GM19438 (cell line): Measurements from ENCODE around the gene SVBP.
"Not testable (repeated sequence)": the region's sequence is repeated elsewhere in the genome, so short reads cannot be mapped to it uniquely, and the experiment has no call there.

Experiments used
- ATAC-seq: cut with Tn5 transposase; IDR thresholded peaks from one replicate; pipeline ENCODE4 v1.9.1; 2021; ENCODE audit warnings: low read depth; ENCODE audit not compliant: unreplicated experiment

SVBP gene

DNA sequence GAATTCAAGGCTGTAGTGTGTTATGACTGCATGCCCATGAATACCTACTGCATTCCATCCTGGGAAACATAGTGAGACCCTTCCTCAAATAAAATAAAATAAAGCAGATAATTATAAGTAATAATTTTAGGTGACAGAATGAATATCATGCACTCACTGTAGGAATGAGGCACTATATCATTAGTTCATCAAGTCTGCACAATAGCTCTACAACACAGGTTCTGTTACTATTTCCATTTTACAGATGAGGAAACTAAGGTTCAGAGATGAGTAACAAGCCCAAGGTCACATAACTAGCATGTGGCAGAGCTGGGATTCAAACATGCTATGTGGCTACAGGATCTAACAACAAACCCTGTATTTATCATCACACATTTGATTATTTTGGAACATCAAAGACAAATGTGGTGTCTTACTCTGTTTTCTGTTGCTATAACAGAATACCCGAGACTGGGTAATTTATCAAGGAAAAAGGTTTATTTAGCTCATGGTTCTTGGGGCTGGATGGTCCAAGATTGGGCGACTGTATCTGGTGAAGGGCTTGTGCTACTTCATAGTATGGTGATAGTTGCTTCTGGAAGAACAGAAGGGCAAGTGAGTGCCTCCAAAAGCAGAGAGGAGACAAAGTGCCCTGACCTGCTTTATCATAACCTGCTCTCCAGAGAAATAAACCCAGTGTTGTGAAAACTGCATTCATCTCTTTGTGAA, 24.4 kb upstream of the SVBP start:
- ATAC-seq: no peak

DNA sequence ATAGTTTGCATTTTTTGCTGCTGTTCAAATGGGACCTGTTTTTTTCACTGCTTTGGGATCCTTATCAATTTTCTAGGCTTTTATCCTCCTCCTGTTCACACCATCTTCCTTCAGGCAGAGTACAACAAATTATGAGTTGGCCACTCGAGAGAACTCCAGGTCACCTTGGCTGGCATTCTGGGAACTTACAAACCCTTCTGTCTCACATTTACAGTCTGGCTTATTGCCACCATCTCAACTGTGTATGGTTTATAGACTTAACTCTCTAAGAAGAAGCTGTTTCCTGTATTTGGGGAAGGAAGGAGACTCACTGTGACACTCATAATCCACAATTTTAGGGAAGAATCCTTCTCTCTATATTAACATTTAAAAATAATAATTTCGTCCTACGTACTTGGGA, 23.8 kb upstream of the SVBP start:
- no peak for ATAC-seq

DNA sequence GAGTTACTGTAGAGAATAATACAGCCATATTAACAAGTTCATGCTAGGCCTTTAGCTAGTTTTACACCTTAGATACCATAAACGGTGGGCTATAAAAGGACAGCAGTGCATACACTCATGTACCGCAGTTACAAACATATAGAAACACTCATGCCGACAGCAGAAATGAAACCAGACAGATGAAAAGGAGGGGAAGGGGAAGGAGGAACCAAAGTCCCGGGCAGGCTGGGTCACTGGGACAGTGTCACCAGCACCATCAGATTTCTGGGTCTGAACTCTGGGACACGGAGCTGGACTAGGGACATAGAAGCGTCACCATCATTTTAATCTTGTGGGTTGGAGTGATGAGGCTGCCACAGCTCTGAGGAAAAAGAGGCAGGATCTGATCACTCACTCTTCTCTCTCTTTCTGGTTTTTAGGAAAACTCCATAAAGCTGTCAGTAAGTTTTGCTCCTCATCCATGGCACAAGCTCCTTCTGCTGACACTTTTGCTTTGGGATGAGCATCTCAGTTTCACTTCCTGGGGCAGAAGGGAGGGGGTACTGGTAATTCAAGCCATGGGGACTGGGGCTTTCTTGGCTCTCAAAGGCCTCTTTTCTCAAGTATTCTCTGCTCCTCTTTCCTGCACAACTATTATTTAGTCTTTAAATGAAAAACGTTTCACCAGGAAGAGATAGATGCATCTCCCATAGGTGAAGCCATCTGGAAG, 21.4 kb upstream of the SVBP start:
- no peak for ATAC-seq

DNA sequence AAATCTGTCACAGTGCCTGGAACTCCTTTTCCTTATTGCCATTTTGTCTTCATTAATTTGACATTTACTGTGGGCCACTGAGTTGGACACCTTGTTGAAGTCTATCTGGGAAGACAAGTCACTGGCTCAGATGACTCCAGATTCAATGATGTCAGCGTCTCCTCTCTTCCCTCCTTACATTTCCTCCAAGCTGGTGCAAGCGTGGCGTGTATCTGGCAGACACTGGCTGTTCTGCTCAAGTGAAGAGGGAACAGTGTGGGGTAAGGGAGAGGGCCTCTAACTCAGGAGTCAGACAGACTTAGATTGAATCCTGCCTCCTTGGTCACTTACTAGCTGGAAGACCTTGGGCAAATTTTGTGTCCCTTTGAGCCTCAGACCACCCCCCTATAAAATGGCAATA, 20.5 kb upstream of the SVBP start:
- no peak for ATAC-seq

DNA sequence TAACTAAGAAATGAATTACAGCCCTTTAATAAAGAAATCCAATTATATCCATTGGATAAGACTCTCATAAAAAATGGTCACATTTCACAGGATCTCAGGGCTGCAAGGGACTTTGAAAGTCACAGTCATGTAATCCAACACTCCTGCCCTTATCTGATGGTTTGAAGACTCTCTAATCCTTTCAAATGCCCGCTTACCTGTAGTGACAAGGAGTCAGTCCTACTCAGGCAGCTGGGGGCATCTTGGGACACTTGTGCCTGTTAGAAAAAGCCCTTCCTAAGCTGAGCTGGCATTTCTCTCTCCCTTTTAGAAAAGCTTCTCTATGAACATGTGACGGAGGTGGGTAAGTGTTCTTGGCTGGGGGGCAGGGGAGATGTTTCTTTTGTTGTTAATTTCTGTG, 18.2 kb upstream of the SVBP start:
- no peak for ATAC-seq

DNA sequence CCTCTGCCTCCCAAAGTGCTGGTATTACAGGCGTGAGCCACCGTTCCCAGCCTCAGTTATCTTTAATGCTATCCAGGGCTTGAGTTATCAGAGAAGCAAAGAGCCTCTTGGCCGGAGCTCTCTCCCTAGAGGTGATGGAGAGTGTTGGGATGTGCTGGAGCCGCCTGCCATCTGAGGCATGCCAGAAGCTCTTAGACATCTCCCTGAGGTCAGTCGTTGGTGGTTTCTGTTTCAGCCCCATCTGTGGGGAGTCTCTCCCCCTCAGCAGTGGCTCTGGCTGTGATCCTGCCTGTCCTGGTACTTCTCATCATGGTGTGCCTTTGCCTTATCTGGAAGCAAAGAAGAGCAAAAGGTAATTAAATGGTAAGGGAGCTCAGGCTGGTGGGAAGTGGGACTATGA, 17.6 kb upstream of the SVBP start:
- no peak for ATAC-seq

DNA sequence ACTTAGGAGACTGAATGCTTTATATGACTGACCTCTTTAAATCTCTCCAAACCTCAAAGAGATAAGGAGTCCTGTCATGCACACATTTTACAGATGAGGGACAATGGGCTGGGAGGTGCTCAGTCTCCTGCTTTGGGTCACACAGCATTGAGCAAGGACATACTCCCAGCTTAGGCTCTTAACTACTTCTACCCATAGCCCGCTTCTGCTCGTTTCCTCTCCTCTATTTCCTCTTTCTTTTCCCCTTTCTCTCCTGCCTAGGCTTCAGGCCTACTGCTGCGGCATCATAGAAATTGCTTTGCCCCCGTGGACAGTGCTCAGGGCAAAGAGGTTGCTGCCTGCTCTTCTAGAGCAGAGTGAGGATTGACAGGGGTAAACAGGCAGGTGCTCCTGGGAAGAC, 16.8 kb upstream of the SVBP start:
- no peak for ATAC-seq

DNA sequence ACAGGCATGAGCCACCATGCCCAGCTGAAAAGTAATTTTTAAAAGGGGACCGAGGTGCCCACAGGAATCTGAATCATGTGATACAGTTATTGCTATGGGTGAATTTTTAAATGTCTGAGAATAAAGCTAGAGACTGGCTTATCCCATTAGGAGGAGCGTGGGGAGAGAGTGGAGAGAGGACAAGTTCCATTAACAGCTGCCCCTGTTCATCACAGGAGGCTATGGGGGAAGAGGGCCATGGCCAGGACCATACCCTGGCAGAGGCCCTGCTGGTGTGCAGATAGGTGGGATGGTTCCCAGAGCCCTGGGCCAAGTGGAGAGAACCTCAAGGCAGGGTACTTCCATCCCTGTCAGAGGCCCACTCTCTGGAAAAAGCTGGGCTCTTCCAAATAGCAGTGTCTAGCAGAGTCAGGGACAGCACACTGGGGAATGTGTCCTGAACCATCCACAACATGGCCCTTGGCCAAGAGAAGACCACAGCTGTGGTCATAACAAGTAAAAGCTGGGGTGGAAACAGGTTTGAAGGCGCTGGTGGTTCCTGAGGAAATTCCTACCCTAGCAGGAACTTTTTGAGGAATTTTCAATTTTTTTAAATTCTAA, 15.5 kb upstream of the SVBP start:
- ATAC-seq: no peak

DNA sequence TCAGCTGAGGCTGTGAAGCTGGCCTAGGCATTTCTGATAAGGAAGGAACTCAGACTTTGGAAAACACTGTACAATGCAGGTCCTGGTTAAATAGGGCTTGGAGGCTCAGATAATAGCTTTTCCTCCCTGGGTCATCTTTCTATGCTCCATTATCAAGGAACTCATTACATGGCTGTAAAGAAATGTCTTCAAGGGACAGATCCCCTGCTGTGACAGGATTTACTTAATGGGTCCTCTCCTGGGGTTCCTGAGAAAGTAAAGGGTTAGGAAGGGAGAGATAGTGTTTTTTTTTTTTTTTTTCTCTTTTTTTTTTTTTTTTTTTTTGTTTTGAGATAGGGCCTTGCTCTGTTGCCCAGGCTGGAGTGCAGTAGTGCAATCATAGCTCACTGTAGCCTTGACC, 14.1 kb upstream of the SVBP start:
- ATAC-seq: no peak

DNA sequence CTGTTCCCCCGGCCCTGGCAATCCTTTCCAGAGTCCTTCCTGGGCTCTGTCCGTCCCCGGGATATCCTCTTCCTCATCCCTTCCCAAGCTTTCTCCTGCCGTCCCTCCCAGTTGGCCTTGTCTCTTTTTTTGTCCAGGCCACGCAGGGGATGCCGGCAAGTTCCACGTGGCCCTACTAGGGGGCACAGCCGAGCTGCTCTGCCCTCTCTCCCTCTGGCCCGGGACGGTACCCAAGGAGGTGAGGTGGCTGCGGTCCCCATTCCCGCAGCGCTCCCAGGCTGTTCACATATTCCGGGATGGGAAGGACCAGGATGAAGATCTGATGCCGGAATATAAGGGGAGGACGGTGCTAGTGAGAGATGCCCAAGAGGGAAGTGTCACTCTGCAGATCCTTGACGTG, 13.4 kb upstream of the SVBP start:
- no peak for ATAC-seq

DNA sequence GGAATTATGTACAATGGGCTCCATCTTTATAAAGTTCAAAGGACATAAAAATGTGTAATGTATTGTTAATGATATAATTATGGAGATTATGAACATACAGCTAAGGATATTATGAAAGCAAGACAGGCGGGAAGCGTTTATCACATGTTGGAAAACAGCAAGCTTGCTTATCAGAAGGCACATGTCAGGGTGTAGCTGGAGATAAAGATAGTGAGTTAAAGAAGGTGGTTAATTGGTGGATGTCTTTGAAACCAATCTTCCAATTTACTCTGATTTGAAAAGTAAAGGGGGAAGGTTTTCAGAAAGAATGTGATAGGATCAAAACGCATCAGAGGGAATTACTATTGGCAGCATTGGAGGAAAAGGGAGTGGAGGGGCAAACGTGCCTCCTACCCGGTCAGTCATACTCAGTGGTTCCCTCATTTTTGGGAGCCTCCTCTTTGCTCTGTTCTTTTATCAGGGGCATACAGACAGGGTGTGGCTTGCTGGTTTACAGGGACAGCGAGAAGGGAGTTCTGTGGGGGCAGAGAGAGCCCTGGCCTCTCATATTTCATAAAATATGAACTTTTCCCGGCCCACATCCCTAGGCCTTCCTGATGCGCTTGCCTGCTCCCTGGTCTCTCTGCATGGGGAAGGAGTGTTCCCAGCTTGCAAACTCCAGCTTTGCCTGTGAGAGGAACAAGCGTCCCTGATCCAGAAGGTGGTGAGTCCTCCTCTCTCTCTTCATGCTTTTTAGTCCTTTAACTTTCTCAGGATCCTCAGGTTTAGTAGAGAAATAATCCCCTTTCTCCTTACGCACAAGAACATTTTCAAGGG, 8.0 kb upstream of the SVBP start:
- ATAC-seq: no peak

DNA sequence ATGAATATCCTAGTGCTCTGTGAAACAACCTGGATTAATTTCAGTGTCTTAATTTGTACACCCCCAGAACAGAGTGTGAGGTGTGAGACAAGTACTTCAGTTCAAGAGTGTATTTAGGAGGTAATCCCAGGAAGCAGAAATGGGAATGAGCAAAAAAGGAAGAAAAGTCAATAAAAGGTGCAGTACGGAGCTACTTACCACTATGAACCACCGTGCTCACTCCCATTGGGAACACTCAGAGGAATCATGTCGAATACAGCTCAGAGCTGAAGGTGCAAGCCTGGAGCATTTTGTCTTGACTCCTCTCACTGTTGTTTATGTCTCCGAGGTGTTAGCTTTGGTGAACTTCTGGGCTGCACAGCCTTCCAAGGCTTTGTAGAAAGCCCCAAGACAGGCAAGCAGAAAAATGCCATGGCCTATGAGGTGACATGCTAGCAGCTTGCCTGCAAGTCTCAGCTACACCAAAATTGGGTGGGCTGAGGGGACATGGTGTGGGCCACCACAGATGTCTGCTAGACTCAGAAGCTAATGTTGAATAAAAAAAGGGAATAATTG, 7.4 kb upstream of the SVBP start:
- ATAC-seq: no peak

DNA sequence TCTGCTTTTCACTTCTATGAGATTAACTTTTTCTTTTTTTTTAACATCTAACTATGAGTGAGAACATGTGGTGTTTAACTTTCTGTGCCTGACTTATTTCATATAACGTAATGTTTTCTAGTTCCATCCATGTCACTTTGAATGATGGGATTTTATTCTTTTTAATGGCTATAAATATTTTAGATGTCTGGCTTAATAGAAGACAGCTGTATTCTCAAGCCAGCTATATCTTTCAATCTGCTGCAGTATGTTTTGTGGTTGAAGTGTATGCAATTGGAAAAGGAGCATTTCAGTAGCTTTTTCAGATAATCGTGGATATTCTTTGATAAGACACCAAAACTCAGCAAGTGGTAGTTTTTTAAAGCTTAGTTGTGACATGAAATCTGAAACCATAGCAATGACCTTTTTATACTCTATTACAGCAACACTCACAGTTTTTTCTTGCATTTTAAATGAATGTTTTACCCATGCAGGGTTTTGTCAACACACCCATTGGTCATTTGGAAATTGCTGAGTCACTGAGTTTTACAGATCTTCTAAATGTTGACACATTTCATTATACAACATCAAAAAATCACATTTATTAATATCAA, 5.7 kb upstream of the SVBP start:
- no peak for ATAC-seq

DNA sequence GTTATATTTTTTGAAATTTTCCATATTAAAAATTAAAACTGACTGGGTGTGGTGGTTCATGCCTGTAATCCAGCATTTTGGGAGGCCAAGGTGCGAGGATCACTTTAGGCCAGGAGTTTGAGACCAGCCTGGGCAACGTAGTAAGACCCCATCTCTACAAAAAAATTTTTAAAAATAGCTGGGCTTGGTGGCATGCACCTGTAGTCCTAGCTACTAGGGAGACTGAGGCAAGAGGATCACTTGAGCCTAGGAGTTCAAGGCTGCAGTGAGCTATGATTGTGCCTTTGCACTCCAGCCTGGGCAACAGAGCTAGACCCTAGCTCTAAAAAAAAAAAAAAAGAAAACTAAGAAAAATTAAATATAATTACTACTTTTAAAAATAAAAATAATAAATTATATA, 4.5 kb upstream of the SVBP start:
- no peak for ATAC-seq

DNA sequence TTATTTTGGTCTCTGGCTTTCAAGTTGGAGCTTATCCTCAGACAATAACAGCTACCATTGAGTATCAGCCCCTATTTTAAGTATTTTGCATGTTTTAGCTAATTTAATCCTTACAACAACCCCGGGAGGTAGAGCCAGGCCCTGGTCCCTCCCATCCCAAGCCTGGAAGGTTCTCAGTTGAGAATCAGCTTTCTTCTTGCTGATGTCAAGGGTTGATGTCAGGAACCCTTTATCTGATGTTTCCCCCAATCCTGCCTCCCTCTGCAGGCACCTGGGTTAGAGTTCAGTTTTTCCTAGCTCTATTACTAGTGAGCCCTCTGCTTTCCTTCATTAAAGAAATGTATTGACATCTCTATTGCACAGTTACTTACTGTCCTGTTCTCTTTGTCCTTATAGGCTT, 3.6 kb upstream of the SVBP start:
- ATAC-seq: no peak

DNA sequence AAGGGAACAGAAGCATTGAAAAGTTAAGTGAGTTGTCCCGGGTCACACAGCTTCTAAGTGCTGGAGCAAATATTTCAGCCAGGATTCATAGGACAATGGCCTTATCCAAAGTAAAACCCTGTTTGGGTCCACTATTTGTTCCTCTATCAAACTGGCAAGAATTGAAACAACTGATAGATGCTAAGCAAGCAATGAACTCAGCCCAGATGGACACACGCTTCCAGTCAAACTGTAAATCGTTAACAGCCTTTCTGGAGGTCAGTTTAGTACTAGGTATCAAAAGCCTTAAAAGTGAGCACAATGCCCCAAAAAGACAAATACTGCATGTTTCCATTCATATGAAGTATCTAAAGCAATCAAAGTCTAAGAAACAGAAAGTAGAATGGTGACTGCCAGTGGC, 779 bp upstream of the SVBP start:
- no peak for ATAC-seq

DNA sequence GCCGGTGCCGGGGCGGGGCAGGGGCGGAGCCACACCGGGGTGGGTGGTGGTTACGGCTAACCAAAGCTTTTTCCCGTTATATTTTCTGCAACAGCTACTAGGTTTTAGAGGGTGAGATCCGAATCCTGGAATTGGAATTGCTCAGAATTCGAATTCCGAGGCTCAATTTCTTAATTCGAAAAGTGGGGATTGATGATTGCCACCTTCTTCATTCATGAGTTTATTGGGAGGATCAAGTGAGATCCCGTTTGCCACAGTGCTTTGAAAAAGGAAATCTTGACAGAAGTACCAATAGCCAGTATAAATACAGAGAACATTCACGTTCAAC, 207 bp upstream of the SVBP start:
- ATAC-seq: no peak

DNA sequence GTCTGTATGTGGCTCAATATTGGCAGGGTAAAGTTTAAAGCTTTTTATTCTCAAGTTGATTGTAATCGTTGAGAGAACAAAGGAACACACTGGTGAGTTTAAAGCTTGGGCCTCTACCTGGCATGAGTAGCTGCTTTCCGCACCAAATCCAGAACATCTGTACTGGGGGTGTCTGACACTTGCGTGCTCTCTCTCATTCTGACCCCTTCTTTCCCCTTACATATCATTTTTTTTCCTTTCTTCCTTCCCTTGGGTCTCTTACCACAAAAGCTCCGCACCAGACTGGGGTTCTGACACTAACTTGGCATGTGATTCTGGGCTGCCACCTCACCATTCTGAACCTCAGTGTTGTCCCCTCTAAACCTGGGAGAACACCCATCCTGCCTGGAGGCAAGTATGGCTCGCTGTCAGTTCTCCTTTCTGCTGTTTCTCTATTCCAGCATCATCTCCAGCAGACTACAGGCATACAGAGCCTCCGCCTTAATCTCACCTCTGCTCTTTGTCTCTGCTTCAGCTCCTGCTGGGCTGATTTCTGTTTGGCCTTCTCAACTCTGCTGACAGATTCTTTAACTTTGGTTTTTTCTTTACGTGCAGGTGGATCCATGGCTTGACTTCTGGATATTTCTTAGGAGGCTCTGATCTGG, 1.1 kb downstream of the SVBP start:
- ATAC-seq: no peak

DNA sequence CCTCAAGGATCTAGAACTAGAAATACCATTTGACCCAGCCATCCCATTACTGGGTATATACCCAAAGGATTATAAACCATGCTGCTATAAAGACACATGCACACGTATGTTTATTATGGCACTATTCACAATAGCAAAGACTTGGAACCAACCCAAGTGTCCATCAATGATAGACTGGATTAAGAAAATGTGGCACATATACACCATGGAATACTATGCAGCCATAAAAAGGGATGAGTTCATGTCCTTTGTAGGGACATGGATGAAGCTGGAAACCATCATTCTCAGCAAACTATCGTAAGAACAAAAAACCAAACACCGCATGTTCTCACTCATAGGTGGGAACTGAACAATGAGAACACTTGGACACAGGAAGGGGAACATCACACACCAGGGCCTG, 2.4 kb downstream of the SVBP start:
- not testable (repeated sequence) for ATAC-seq

DNA sequence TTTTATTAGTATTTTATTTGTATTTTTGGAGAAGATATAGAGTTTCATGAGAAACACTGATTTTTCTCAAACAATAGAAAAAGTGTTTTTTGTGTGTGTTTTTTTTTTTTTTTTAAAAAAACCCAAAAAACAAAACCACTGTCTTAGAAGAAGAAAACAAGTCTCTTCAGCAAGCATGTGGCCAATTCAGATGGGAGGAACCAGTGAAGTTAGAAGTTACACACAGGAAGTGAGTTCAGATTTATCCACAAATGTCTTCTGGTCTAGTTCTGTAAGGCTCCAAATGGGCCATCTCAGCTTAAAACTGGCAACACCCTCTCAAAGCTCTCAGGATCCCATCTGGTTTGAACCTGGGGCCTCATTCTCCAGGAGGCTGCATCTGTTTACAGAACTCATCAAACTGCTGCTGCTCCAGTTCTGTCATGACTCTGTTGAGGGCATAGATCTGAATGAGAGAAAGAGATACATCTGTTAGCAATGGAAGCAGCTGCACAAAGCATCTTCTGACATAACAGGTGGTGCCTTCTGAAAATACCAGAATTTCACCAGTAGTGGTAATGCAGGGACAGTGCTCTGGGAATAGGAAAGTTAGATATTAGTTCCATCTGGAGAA, 10.0 kb downstream of the SVBP start:
- ATAC-seq: no peak
